Measurements from ENCODE around the gene SLC4A5. TPM values are rescaled to one million over a fixed set of nuclear protein-coding genes. Genes with fewer than 3 reads are reported as not detected.

SLC4A5 gene, protein sequence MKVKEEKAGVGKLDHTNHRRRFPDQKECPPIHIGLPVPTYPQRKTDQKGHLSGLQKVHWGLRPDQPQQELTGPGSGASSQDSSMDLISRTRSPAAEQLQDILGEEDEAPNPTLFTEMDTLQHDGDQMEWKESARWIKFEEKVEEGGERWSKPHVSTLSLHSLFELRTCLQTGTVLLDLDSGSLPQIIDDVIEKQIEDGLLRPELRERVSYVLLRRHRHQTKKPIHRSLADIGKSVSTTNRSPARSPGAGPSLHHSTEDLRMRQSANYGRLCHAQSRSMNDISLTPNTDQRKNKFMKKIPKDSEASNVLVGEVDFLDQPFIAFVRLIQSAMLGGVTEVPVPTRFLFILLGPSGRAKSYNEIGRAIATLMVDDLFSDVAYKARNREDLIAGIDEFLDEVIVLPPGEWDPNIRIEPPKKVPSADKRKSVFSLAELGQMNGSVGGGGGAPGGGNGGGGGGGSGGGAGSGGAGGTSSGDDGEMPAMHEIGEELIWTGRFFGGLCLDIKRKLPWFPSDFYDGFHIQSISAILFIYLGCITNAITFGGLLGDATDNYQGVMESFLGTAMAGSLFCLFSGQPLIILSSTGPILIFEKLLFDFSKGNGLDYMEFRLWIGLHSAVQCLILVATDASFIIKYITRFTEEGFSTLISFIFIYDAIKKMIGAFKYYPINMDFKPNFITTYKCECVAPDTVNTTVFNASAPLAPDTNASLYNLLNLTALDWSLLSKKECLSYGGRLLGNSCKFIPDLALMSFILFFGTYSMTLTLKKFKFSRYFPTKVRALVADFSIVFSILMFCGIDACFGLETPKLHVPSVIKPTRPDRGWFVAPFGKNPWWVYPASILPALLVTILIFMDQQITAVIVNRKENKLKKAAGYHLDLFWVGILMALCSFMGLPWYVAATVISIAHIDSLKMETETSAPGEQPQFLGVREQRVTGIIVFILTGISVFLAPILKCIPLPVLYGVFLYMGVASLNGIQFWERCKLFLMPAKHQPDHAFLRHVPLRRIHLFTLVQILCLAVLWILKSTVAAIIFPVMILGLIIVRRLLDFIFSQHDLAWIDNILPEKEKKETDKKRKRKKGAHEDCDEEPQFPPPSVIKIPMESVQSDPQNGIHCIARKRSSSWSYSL
- total RNA-seq: 2.2 TPM

DNA sequence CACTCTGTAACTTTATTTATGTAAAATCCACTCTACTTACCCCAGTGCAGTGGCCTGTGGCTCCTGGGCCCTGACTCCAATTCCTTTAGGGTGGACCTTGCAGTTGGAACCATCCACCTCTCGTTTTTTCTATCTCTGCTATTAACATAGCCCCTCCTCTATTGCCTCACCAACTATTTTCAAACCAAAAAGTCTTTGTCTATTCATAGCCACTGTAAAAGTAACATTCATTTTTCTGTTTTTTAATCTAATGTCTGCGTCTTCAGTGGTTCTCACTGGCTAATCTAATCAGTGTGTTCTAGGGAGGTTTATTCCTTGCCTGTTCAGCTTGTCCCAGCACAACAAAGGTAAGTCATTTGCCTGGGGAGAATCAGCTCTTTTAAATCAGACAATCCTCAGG lies at the start of gene SLC4A5:
SLC4A5 (minus strand) TSS at position 101 of the 400 bp plus-strand sequence. CDS start 28,393 bp downstream, outside the sequence.
- no peak for DNase-seq

DNA sequence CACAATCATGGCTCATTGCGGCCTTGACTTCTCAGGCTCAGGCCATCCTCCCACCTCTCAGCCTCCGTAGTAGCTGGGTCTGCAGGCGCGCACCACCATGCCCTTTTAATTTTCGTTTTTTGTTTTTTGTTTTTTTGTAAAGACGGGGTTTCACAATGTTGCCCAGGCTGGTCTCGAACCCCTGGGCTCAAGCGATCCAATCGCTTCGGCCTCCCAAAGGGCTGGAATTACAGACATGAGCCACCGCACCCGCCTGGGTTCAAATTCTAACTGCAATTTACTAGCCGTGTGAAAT lies 49.2 kb upstream of the SLC4A5 start:
- DNase-seq: no peak

DNA sequence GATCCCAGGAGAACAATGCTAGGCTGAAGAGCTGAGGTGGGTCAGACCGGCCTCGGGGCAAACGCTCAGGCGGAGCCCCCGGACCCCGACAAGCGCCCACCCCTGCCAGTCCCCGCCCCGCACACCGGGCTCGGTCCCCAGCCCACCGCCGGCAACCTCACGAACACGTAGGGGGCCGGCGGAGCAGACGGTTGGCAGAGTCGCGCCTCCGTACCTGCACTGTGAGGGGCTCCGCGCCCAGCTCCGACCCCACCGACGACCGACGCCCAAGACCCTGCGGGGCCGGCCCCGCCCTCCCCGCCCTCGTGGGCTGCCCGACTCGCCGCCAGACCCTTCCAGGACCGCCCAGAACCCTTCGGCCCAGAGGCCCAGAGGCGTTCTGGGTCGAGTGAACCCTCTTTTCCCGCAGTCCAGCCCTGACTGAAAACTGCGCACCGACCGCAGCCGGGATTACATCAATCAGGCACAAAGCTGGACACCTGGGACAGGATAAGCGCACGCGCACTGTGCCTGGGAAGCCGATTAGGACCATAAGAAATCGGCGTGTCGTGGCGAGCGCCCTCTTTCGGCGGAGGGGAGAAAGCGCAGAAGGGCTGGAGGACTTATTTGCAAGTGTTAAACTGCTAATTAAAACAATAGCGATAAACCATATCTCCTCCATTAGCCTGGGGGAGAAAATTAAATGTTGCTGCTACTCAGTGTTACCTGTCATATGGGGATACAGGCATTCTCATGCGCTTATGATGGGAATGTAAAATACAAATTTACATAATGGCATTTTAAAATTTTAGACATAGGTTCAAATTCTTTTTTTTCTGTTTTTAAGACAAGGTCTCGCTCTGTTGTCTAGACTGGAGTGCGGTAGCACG lies 48.6 kb upstream of the SLC4A5 start:
- peak; percentile 89 for DNase-seq

DNA sequence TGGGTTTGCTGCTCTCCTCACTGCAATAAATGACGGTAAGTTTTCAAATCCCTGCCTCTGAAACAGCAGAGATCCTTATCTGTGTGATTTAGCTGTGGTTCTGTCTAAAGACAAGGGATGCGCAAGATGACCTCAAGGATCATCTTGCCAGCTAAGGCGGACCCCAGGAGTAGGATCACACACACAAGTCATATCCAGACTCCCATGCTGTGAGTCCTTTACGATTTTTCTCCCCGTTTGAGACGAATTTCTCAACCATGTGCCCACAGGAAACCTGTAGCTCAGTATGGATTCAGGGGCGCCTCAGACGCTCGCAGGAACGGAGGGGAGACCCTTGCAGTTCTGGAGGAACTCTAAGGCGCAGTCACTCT lies 48.0 kb upstream of the SLC4A5 start:
- DNase-seq: no peak

- no peak for DNase-seq
Measured at GRCh38 chr2:74390606-74391005, 47.4 kb upstream of the SLC4A5 start.

GRCh38 chr2:74387346-74387745 lies 44.1 kb upstream of the SLC4A5 start:
- DNase-seq: no peak

DNA sequence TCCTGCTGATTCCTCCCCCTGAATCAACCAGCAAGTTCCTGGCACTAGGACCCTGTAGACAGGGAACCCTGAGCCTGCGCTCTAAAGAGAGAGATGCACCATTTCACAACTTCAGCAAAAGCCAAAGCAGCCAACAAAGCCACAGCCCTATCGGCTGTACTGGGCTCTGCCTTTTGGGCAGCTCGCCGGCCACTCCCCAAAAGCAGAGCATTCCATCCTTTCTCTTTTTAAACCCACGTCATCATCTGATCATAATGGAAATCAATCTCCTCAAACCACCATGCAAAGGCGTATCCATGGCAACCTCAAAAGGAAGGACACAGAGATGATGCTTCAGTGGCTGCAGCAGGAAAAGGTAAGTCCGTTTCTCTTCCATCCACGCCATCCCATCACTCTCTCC lies 42.2 kb upstream of the SLC4A5 start:
- DNase-seq: peak; percentile 85

- DNase-seq: no peak
Measured at GRCh38 chr2:74384051-74384450, 40.8 kb upstream of the SLC4A5 start.

DNA sequence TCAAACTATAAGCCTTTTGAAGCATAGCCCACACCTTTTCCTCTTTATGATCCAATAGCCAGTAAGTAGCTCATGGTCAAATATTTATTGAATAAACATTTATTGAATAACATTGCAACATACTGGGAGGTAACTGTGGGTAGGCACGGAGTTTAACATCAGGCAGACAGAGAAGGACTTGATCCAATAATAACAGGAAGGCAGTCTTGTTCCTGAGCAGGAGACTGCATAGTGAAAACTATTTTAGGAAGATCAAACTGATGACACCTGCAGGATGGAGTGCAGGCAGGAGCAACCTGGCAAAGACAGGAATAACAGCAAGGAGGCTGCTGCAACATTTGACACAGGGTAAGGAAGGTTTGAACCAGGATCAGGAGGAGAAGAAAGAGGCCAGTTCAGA lies 40.0 kb upstream of the SLC4A5 start:
- DNase-seq: no peak

GRCh38 chr2:74381751-74382150 lies 38.5 kb upstream of the SLC4A5 start:
- DNase-seq: no peak

- DNase-seq: peak; percentile 82
Measured at GRCh38 chr2:74379851-74380789, 36.9 kb upstream of the SLC4A5 start, which contains the start of gene DCTN1. TSS of gene DCTN1 (minus strand) at chr2:74380311. CDS start at chr2:74380037, 274 bp downstream.

- DNase-seq: no peak
Measured at GRCh38 chr2:74378007-74378406, 34.8 kb upstream of the SLC4A5 start.

GRCh38 chr2:74375838-74376237 lies 32.6 kb upstream of the SLC4A5 start:
- DNase-seq: no peak

DNA sequence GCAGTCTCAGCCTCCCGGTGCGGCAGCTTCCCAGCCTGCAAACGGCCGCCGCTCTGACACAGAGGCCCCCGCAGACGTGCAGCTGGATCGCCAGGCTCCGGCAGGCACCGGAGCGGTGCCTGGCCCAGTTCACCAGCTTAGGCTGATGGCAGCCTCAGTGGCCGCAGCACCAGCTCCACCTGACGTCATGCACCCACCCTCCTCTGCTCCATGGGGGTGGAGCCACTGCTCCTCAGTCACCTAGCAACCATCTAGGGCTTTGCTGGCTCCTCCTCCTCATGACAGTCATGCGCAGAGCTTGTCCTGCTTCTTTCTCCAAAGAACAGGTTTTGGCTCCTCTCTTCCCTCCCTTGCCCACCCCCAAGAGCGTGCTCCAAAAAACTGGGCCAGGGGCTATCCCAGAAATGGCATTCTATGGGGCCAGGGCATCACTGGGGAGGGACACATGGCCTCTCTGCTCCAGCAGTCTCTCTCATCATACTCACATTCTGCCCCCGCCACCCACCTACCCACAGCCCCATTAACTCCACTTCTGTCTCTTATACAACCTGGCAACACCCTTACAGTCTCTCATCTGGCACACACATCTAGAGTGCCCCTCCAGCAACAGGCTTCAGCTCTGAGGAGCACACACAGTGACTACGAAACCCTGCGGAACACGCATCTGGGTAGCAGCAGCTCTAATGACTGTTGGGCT lies 31.4 kb upstream of the SLC4A5 start:
- DNase-seq: peak; percentile 92

GRCh38 chr2:74373985-74374384 lies 30.8 kb upstream of the SLC4A5 start:
- no peak for DNase-seq

GRCh38 chr2:74373221-74373676 lies 30.0 kb upstream of the SLC4A5 start:
- no peak for DNase-seq

DNA sequence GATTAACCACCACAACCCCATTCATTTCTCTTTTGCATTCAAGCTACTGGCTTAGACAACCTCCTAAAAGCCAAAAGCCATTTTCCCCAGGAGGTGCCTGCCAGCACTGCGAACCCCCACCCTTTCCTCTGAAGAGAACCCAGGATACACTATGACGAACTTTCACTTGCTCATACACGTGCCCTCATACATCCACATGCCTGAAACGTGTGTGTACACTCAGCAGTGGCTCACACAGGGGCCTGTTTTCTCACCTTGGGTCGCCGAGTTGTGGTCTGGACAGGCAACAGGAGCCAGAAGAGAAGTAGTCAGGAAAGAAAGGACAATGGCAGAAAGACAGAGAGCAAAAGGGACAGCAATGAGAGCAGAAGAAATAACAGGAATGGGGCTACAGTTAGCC lies 29.5 kb upstream of the SLC4A5 start:
- DNase-seq: no peak

DNA sequence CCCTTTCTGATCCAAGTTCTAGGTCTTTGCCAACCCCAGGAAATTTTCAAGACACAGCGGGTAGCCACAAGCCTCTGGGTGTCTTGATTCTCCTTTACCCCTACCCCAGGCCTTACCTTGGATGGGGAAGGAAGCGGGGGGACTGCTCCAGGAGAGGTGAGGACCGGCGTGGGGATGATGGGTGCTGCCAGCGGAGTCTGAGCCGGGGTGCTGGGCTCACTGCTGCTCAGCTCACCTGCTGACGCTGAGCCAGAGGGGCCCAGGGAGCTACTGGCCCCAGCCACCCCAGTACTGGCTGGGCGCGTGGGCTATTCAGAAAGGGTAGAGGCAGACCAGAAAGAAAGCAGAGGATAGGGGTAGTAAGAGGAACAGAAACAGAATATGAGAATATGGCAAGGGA lies 28.2 kb upstream of the SLC4A5 start:
- DNase-seq: no peak

- no peak for DNase-seq
Measured at GRCh38 chr2:74369976-74370375, 26.8 kb upstream of the SLC4A5 start.

DNA sequence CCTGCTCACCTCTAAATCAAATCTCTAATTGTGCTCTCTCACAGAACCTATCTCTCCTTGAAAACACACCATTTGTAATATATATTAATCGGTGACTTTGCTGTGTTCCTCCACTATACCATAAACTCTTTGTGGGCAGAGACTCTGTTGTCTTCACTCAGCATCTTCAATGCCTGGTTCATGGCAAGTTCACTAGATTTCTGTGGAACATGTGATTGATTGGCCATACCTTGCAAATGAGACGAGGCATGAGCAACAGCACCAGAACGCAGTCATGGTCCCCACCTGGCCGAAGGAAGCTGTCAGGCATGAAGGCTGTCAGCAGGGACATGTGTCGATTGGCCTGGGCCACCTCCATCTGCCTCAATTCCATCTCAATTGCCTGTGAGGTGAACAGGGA lies 25.3 kb upstream of the SLC4A5 start:
- no peak for DNase-seq
